PC-3 (cell line): Measurements from ENCODE around the gene OR52B4.
"Not testable (repeated sequence)": the region's sequence is repeated elsewhere in the genome, so short reads cannot be mapped to it uniquely, and the experiment has no call there.

Source experiments
- EZH2 ChIP-seq: fragments of 300-600 bp; sonication (generic); IDR thresholded peaks from one replicate; pipeline ENCODE4 v1.6.1; 2017; ENCODE audit warnings: antibody characterized with exemption, mild to moderate bottlenecking, low read length; ENCODE audit not compliant: unreplicated experiment
- TF ChIP-seq, protein P1 (sequence below): fragments of 300-600 bp; sonication (generic); conservative IDR thresholded peaks from 2 replicates; pipeline ENCODE4 v1.5.1; 2017; ENCODE audit warnings: antibody characterized with exemption, low read depth, mild to moderate bottlenecking, low read length

DNA sequence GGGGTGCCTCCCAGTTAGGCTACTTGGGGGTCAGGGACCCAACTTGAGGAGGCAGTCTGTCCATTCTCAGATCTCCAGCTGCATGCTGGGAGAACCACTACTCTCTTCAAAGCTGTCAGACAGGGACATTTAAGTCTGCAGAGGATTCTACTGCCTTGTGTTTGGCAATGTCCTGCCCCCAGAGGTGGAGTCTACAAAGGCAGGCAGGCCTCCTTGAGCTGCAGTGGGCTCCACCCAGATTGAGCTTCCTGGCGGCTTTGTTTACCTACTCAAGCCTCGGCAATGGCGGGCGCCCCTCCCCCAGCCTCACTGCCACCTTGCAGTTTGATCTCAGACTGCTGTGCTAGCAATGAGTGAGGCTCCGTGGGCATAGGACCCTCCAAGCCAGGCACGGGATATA lies 38.0 kb upstream of the OR52B4 start:
- TF ChIP-seq, protein P1, sequence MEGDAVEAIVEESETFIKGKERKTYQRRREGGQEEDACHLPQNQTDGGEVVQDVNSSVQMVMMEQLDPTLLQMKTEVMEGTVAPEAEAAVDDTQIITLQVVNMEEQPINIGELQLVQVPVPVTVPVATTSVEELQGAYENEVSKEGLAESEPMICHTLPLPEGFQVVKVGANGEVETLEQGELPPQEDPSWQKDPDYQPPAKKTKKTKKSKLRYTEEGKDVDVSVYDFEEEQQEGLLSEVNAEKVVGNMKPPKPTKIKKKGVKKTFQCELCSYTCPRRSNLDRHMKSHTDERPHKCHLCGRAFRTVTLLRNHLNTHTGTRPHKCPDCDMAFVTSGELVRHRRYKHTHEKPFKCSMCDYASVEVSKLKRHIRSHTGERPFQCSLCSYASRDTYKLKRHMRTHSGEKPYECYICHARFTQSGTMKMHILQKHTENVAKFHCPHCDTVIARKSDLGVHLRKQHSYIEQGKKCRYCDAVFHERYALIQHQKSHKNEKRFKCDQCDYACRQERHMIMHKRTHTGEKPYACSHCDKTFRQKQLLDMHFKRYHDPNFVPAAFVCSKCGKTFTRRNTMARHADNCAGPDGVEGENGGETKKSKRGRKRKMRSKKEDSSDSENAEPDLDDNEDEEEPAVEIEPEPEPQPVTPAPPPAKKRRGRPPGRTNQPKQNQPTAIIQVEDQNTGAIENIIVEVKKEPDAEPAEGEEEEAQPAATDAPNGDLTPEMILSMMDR, result not testable (repeated sequence)
- not testable (repeated sequence) for TF ChIP-seq EZH2
